IPS-18a (cell line): ENCODE results near the gene TMEM87B.

Source experiments
- H3K27ac ChIP-seq: one replicate; pipeline ENCODE4 v1.5.1; 2013; ENCODE audit warnings: low read length
- H3K27me3 ChIP-seq: one replicate; pipeline ENCODE4 v1.6.1; 2013; ENCODE audit warnings: mild to moderate bottlenecking, low read length; ENCODE audit not compliant: control insufficient read depth, insufficient read depth
- H3K36me3 ChIP-seq: one replicate; pipeline ENCODE4 v1.6.1; 2013; ENCODE audit warnings: low read depth, low read length; ENCODE audit not compliant: control insufficient read depth
- H3K4me1 ChIP-seq: one replicate; pipeline ENCODE4 v1.6.1; 2013; ENCODE audit warnings: low read depth, low read length; ENCODE audit not compliant: control insufficient read depth
- H3K4me3 ChIP-seq: one replicate; pipeline ENCODE4 v1.5.1; 2013; ENCODE audit warnings: low read length
- H3K9ac ChIP-seq: one replicate; pipeline ENCODE4 v1.6.1; 2013; ENCODE audit warnings: mild to moderate bottlenecking, low read length, moderate library complexity
- H3K9me3 ChIP-seq: one replicate; pipeline ENCODE4 v1.6.1; 2013; ENCODE audit warnings: low read depth, low read length; ENCODE audit not compliant: control insufficient read depth

Gene TMEM87B

DNA sequence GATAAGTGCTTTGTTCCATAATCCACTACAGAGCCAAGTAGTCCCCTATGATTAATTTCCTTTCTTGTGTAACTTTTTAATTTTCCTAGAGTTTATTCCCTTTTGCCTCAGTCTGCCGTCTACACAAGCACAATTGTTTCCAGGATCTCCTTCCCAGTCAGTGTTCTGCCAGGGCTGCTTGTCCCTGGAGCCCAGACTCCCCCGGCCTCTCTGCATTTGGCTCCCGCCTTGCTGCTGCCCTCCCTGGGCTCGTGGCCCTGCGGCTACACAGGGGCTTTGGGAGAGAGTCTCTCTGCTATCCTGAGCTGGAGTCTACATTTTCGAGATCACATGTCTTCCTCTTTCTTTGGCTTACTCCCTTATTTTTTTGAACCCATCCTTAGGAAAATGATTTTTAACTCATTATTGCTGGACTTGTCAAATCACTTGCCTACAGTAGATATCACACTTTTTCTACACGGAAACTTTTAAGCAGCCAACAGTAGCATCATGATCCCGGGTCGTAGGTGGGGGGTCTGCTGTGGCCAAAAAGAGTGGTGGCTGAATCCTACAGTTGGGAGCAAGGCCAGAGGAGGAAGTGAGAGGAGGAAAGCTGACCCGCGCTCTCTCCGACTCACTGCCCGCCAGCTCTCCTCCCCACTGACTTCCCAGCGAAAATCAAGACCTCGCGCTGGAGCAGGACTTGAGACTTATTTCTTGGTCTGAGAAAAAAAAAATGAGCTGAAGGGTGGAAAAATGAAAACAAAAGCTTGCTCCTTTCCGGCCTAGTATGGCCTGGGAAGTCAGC, 92.5 kb downstream of the TMEM87B start:
- Histone ChIP-seq H3K9me3 (no peaks in the 10 kb centered on the region), H3K9ac (no peak overlapping the region), H3K27ac (no peak overlapping the region), H3K27me3 (peaks cover 5% of the 10 kb centered on the region), H3K4me1 (no peaks in the 10 kb centered on the region), H3K4me3 (no peak overlapping the region), H3K36me3 (no peaks in the 10 kb centered on the region)

DNA sequence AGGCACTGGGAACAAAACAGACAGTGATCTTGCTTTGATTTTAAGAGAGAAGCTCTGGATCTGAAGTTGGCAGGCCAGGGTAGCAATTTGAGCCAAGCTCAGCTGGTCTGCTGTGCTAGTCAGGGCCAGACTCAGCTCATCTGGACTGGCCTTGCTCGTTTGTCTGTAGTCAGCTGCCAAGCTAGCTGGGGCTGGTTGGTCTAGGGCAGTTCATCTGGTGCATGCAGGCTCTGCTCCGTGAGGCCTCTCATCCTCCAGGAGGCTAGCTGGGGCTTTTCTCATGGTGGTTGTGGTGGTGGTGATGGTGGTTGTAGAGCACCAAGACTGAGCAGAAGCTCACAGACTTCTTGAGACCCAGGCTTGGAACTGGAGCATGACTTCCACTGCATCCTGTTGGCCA, 93.4 kb downstream of the TMEM87B start:
- no peaks in the 10 kb centered on the region for H3K36me3 ChIP-seq
- no peaks in the 10 kb centered on the region for H3K9me3 ChIP-seq
- H3K27ac ChIP-seq, result no peak overlapping the region
- no peak overlapping the region for H3K9ac ChIP-seq
- H3K4me3 ChIP-seq, result no peak overlapping the region
- H3K4me1 ChIP-seq, result no peaks in the 10 kb centered on the region
- H3K27me3 ChIP-seq, result no peaks in the 10 kb centered on the region

- Histone ChIP-seq H3K4me3 (no peak overlapping the region), H3K27ac (no peak overlapping the region), H3K27me3 (no peaks in the 10 kb centered on the region), H3K36me3 (no peaks in the 10 kb centered on the region), H3K4me1 (no peaks in the 10 kb centered on the region), H3K9me3 (no peaks in the 10 kb centered on the region), H3K9ac (no peak overlapping the region)
These were observed 94.1 kb downstream of the TMEM87B start for GRCh38 chr2:112149194-112149593.

DNA sequence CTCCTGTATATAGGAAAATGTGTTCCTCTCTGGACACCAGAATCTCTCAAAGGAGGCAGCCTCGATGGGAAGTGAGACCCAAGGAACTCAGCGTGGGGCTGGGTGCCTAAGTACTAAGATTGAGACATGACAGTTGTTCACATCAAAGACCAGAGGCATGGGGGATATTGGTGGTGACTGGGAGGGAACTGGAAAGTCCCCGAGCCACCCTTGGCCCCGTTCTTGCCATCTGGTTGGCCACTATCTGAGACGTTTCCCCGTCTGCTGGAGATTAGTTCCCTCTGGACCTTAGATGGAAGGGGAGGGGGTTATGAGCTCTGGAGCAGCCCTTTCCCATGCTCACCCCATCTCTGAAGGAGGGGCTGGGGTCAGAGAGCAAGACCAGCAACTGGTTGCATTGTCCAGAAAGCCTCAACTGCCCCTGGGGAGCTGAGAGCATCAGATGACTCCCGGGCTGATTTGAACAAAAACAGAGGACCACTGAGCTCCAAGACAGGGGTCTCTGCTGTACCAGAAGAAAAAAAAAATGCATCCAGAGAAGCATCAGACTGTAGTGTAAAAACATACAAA, 94.9 kb downstream of the TMEM87B start:
- no peaks in the 10 kb centered on the region for H3K4me1 ChIP-seq
- no peak overlapping the region for H3K27ac ChIP-seq
- H3K9ac ChIP-seq, result no peak overlapping the region

DNA sequence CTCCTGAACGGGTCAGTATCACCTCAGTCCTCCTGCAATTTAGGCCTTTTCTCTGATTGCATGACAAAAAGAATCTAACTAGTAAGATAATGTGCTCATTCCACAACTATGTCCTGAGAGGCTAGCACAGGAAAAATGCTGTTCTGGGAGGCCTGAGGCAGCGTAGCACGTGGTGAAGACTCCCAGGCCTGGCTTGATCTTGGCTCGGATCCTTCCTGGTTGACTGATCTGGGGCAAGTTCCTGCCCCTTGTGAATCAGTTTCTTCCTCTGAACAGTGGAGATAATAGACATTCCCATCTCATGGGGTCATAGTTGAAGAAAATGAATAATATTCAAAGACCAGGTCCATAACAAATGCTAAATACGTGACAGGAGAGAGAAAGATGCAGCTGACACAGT, 95.4 kb downstream of the TMEM87B start:
- Histone ChIP-seq H3K9me3 (no peaks in the 10 kb centered on the region), H3K27me3 (no peaks in the 10 kb centered on the region), H3K27ac (no peak overlapping the region), H3K36me3 (no peaks in the 10 kb centered on the region), H3K9ac (no peak overlapping the region), H3K4me3 (no peak overlapping the region), H3K4me1 (no peaks in the 10 kb centered on the region)

More for the DNA sequence above, 94.9 kb downstream of the TMEM87B start:
- no peaks in the 10 kb centered on the region for H3K27me3 ChIP-seq
- no peaks in the 10 kb centered on the region for H3K9me3 ChIP-seq
- no peak overlapping the region for H3K4me3 ChIP-seq
- no peaks in the 10 kb centered on the region for H3K36me3 ChIP-seq

DNA sequence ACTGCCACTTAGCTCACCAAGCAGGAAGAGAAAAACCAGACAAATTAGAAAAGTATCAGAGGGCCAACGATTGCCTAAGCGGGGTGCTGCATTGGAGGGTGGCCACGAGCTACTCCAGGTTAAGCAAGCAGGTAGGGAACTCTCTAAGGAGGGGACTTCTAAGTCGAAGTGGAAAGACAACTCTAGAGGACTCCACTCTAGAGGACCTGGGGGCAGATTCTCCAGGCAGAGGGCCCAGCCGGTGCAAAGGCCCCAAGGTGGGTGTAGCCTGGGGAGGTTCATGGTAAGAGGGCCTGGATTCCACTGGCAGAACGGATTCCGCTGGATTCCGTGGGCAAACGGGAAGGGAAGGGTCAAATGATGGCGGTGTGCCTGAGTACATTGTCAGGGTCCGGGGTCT, 95.8 kb downstream of the TMEM87B start:
- no peak overlapping the region for H3K4me3 ChIP-seq
- H3K36me3 ChIP-seq, result no peaks in the 10 kb centered on the region
- H3K9me3 ChIP-seq, result no peaks in the 10 kb centered on the region
- H3K4me1 ChIP-seq, result no peaks in the 10 kb centered on the region
- no peak overlapping the region for H3K27ac ChIP-seq
- no peak overlapping the region for H3K9ac ChIP-seq
- H3K27me3 ChIP-seq, result no peaks in the 10 kb centered on the region

- Histone ChIP-seq H3K4me3 (no peak overlapping the region), H3K27ac (no peak overlapping the region), H3K27me3 (no peaks in the 10 kb centered on the region)
These were observed 96.2 kb downstream of the TMEM87B start for GRCh38 chr2:112151271-112151670.

DNA sequence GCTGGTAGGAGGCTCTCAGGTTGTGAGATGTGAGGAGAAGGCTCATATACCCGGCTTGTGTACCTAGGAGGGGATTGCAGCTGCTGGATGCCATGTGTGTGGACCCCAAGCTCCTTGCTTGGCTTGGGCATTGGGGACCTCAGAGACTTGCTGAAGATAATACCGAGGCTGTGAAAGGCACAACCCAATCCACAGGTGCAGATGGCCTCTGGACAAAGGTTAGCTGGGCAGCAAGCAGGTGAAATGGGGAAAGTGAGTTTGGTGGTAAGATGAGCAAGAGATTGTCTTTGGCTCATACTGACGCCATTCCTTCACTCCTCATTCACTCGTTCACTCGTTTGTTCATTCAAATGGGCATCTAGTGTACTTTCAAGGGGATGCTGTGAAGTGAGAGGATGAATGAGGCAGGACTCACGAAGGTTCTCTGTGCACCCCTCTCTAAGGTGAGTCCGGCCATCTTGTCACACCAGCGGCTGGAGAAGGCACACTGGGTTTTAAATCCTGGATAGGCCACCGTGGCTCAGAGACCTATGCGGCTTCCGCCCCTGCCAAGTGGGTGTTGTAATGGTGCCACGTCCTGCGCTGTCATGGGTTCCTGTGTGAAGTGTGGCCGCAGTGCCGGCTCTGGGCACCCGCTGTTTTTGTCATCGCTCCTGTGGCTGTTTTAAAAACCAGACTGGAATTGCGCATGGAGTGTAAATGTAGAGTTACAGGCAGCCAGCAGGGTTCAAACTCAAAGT, 96.8 kb downstream of the TMEM87B start:
- Histone ChIP-seq H3K4me1 (no peaks in the 10 kb centered on the region), H3K9me3 (no peaks in the 10 kb centered on the region), H3K36me3 (no peaks in the 10 kb centered on the region), H3K9ac (no peak overlapping the region), H3K4me3 (no peak overlapping the region), H3K27me3 (no peaks in the 10 kb centered on the region), H3K27ac (no peak overlapping the region)

More at GRCh38 chr2:112151271-112151670, 96.2 kb downstream of the TMEM87B start:
- H3K9ac ChIP-seq, result no peak overlapping the region
- H3K4me1 ChIP-seq, result no peaks in the 10 kb centered on the region
- no peaks in the 10 kb centered on the region for H3K36me3 ChIP-seq
- no peaks in the 10 kb centered on the region for H3K9me3 ChIP-seq

DNA sequence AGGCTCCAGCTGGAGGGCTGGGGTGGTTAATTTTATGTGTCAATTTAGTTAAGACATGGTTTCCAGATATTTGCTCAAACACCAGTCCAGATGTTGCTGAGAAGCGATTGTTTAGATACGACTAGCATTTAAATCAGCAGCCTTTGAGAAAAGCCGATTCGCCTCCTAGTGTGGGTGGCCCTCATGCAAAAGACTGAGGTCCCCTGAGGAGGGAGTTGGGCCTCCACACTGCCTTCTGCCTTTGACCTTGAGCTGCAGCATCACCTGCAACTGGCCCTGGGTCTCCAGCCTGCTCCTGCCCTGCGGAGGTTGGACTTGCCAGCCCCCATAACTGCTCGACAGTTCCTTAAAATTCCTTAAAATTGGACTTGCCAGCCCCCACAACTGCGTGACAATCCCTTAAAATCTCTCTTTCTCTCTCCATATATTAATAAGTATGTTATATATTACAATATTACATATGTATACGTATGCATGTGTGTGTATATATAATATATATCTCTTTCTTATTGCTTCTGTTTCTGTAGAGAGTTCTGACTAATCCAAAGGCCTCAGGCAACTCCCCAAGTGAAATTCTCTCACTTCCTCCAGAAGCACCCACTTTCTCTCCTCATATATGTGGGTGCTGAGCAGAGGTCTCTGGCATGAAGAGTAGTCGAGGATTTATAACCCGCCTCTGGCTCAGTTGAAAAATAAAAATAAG, 97.6 kb downstream of the TMEM87B start:
- Histone ChIP-seq H3K4me3 (no peak overlapping the region), H3K27me3 (no peaks in the 10 kb centered on the region), H3K36me3 (no peaks in the 10 kb centered on the region), H3K27ac (no peak overlapping the region), H3K4me1 (no peaks in the 10 kb centered on the region), H3K9me3 (no peaks in the 10 kb centered on the region), H3K9ac (no peak overlapping the region)

GRCh38 chr2:112153179-112153490, 98.1 kb downstream of the TMEM87B start:
- Histone ChIP-seq H3K36me3 (no peaks in the 10 kb centered on the region), H3K27me3 (no peaks in the 10 kb centered on the region), H3K9me3 (no peaks in the 10 kb centered on the region), H3K4me1 (no peaks in the 10 kb centered on the region), H3K4me3 (no peak overlapping the region), H3K27ac (no peak overlapping the region), H3K9ac (no peak overlapping the region)

GRCh38 chr2:112153501-112153900, 98.4 kb downstream of the TMEM87B start:
- H3K27ac ChIP-seq, result no peak overlapping the region
- H3K27me3 ChIP-seq, result no peaks in the 10 kb centered on the region
- no peak overlapping the region for H3K9ac ChIP-seq
- no peak overlapping the region for H3K4me3 ChIP-seq
- no peaks in the 10 kb centered on the region for H3K4me1 ChIP-seq
- no peaks in the 10 kb centered on the region for H3K36me3 ChIP-seq
- no peaks in the 10 kb centered on the region for H3K9me3 ChIP-seq
